OCI-LY7 (cell line): ENCODE data around the gene GAMT.

Experiments used
- CTCF ChIP-seq: fragments of 200-600 bp; sonication (generic); conservative IDR thresholded peaks from 2 replicates; pipeline ENCODE4 v1.5.1; 2014; ENCODE audit warnings: mild to moderate bottlenecking, antibody characterized with exemption, low read length, moderate library complexity, mixed read lengths
- EZH2phosphoT487 ChIP-seq: fragments of 200-600 bp; sonication (generic); IDR thresholded peaks from 2 replicates; pipeline ENCODE4 v1.6.1; 2018; ENCODE audit warnings: low read depth, borderline replicate concordance, mild to moderate bottlenecking, mixed run types, antibody characterized with exemption, low read length, moderate library complexity, mixed read lengths

- TF ChIP-seq CTCF (no peak), EZH2phosphoT487 (no peak)
Measured at GRCh38 chr19:1434577-1435060, 33.3 kb upstream of the GAMT start.
